SK-N-SH (cell line): ENCODE results near the gene MRPL1. TPM values are rescaled to one million over a fixed set of nuclear protein-coding genes. Genes with fewer than 3 reads are reported as not detected.
A peak's percentile ranks its signal among the peaks of the same experiment; 100 is the strongest.

Experiments used
- CTCF ChIA-PET: fragments of 300-600, 350-600 bp; formaldehyde crosslinking; extraction: SDS; loops from one replicate; lab custom pipeline; 2021; lab: Yijun Ruan, JAX
- POLR2A ChIA-PET: fragments of 350-600 bp; sonication (Branson Sonifier 250); formaldehyde crosslinking; extraction: SDS; loops from one replicate; lab custom pipeline; 2020; ENCODE audit warnings: antibody characterized with exemption, inconsistent platforms; lab: Yijun Ruan, JAX
- DNase-seq: peaks from one replicate; pipeline ENCODE4 v3.0.0; 2012
- H2AFZ ChIP-seq: fragments of 200-600 bp; sonication (generic); 2 replicates; pipeline ENCODE4 v1.8.1; 2016; ENCODE audit warnings: antibody characterized with exemption, mild to moderate bottlenecking, low read depth
- H3F3A ChIP-seq: fragments of 200-600 bp; sonication (generic); replicated peaks from 2 replicates; pipeline ENCODE3; 2016; ENCODE audit warnings: antibody characterized with exemption, mild to moderate bottlenecking; ENCODE audit not compliant: insufficient read depth
- H3K27ac ChIP-seq, 2 experiments: fragments of 200-500 bp in 1 of 2; fragments of 200-600 bp in 1 of 2; sonication (Bioruptor generic) in 1 of 2; sonication (generic), shearing (Covaris generic) in 1 of 2; 2 replicates each; pipeline versions ENCODE4 v1.5.1 to v1.6.1; 2014 to 2016; ENCODE audit warnings: low read depth in 2 of 2, inconsistent platforms in 1 of 2, low read length in 1 of 2, mild to moderate bottlenecking in 1 of 2, mixed read lengths in 1 of 2
- H3K27me3 ChIP-seq: fragments of 200-600 bp; sonication (generic), shearing (Covaris generic); 2 replicates; pipeline ENCODE4 v1.6.1; 2016; ENCODE audit warnings: mixed run types; ENCODE audit not compliant: insufficient read depth
- H3K36me3 ChIP-seq, 2 experiments: fragments of 200-500 bp in 1 of 2; fragments of 200-600 bp in 1 of 2; sonication (Bioruptor generic) in 1 of 2; sonication (generic) in 1 of 2; replicated peaks in 1 of 2; 2 replicates each; pipeline versions ENCODE3 to v1.5.1; 2014 to 2016; ENCODE audit warnings: low read length in 1 of 2, mild to moderate bottlenecking in 1 of 2; ENCODE audit not compliant: insufficient read depth in 2 of 2, control insufficient read depth in 1 of 2
- H3K4me1 ChIP-seq, 2 experiments: fragments of 200-500 bp in 1 of 2; fragments of 200-600 bp in 1 of 2; sonication (Bioruptor generic) in 1 of 2; sonication (generic), shearing (Covaris generic) in 1 of 2; 2 replicates each; pipeline versions ENCODE4 v1.5.1 to v1.6.1; 2014 to 2016; ENCODE audit warnings: low read depth in 1 of 2, low read length in 1 of 2, mixed run types in 1 of 2; ENCODE audit not compliant: insufficient read depth in 2 of 2, control insufficient read depth in 1 of 2
- H3K4me2 ChIP-seq: fragments of 200-600 bp; sonication (generic), shearing (Covaris generic); 2 replicates; pipeline ENCODE4 v1.6.1; 2017; ENCODE audit warnings: mixed run types
- H3K4me3 ChIP-seq, 2 experiments: fragments of 200-500 bp in 1 of 2; fragments of 200-600 bp in 1 of 2; sonication (Bioruptor generic) in 1 of 2; sonication (generic), shearing (Covaris generic) in 1 of 2; 2 replicates each; pipeline versions ENCODE4 v1.5.1 to v1.8.1; 2014 to 2016; ENCODE audit warnings: low read depth in 2 of 2, inconsistent platforms in 1 of 2, low read length in 1 of 2, mild to moderate bottlenecking in 1 of 2, mixed read lengths in 1 of 2, moderate library complexity in 1 of 2
- H3K79me2 ChIP-seq: fragments of 200-600 bp; sonication (generic); 2 replicates; pipeline ENCODE4 v1.8.1; 2017; ENCODE audit warnings: mild to moderate bottlenecking; ENCODE audit not compliant: insufficient read depth
- H3K9ac ChIP-seq: fragments of 200-600 bp; sonication (generic); 2 replicates; pipeline ENCODE4 v1.6.1; 2017; ENCODE audit warnings: mixed run types
- H3K9me2 ChIP-seq: fragments of 200-600 bp; sonication (generic); 2 replicates; pipeline ENCODE4 v1.6.1; 2017; ENCODE audit warnings: mixed run types
- H3K9me3 ChIP-seq: fragments of 200-600 bp; sonication (generic); 2 replicates; pipeline ENCODE4 v1.6.1; 2017; ENCODE audit warnings: mixed run types, mild to moderate bottlenecking, moderate library complexity
- H4K20me1 ChIP-seq: fragments of 200-600 bp; sonication (generic); 2 replicates; pipeline ENCODE4 v1.6.1; 2017; ENCODE audit warnings: mild to moderate bottlenecking, mixed run types; ENCODE audit not compliant: insufficient read depth
- CHD2 ChIP-seq: fragments of 150-350 bp; IDR thresholded peaks from 2 replicates; pipeline ENCODE4 v1.6.1; 2018; ENCODE audit warnings: low read length; ENCODE audit not compliant: partially characterized antibody
- CTCF ChIP-seq: fragments of 200-600 bp; sonication (generic); IDR thresholded peaks from 2 replicates; pipeline ENCODE4 v1.6.1; 2017; ENCODE audit warnings: antibody characterized with exemption, mild to moderate bottlenecking, moderate library complexity
- ELF1 ChIP-seq: IDR thresholded peaks from 2 replicates; pipeline ENCODE4 v1.4.0; 2012
- FOXM1 ChIP-seq: IDR thresholded peaks from 2 replicates; pipeline ENCODE4 v1.4.0; 2012; ENCODE audit warnings: low read depth, mild to moderate bottlenecking
- IRF3 ChIP-seq: fragments of 150-350 bp; IDR thresholded peaks from 2 replicates; pipeline ENCODE4 v1.6.1; 2016; ENCODE audit warnings: mild to moderate bottlenecking, low read depth, low read length
- JUND ChIP-seq: IDR thresholded peaks from 2 replicates; pipeline ENCODE4 v1.4.0; 2012
- MXI1 ChIP-seq: IDR thresholded peaks from 2 replicates; pipeline ENCODE4 v1.6.1; 2012; ENCODE audit warnings: mild to moderate bottlenecking, low read depth, low read length, improper control_type of control experiment
- RAD21 ChIP-seq: IDR thresholded peaks from 2 replicates; pipeline ENCODE4 v1.6.1; 2012; ENCODE audit warnings: mild to moderate bottlenecking, low read length
- RCOR1 ChIP-seq: fragments of 150-350 bp; IDR thresholded peaks from 2 replicates; pipeline ENCODE4 v1.6.1; 2017; ENCODE audit warnings: antibody characterized with exemption, low read length
- REST ChIP-seq: IDR thresholded peaks from 2 replicates; pipeline ENCODE4 v1.6.1; 2012; ENCODE audit warnings: mild to moderate bottlenecking, low read depth, low read length, moderate library complexity
- SIN3A ChIP-seq: IDR thresholded peaks from 2 replicates; pipeline ENCODE4 v1.6.1; 2012; ENCODE audit warnings: low read depth, mild to moderate bottlenecking, low read length, moderate library complexity, borderline replicate concordance
- TCF12 ChIP-seq: IDR thresholded peaks from 2 replicates; pipeline ENCODE4 v1.4.0; 2012
- USF1 ChIP-seq: IDR thresholded peaks from 2 replicates; pipeline ENCODE4 v1.4.0; 2012; ENCODE audit warnings: low read depth, borderline replicate concordance
- USF2 ChIP-seq: fragments of 150-350 bp; IDR thresholded peaks from 2 replicates; pipeline ENCODE4 v1.6.1; 2017; ENCODE audit warnings: antibody characterized with exemption, low read length, low read depth, borderline replicate concordance
- ZBTB33 ChIP-seq: IDR thresholded peaks from 2 replicates; pipeline ENCODE4 v1.4.0; 2012; ENCODE audit warnings: low read depth, borderline replicate concordance
- WGBS: methylation state at CpG from one replicate; pipeline ENCODE4 v1.1.6; 2017; ENCODE audit warnings: low lambda C conversion rate; 5-methylcytosine and 5-hydroxymethylcytosine counted together
- polyA plus RNA-seq, 3 experiments: library from polyadenylated mRNA; depleted of rRNA; stranded (reverse); fragments of >200 nt; gene quantifications; 2 replicates each; pipeline ENCODE4 v1.2.3, GENCODE V29; 2012

MRPL1 gene
- polyA plus RNA-seq, 1 of the 3 experiments (the other 2 are of a cell fraction), result 11.0 TPM

- Histone ChIP-seq H3K79me2 (no peaks in the 10 kb centered on the region; the same call in 1 of the 2 replicates), H3K4me1 (peaks cover 0 to 12% of the 10 kb centered on the region in 2 experiments; a peak in 1 of 4 replicates), H3K4me3 (no peak overlapping the region), H3K4me2 (no peak overlapping the region), H2AFZ (no peak overlapping the region), H3K27ac (peak overlapping the region in 1 of 2 experiments; percentile 46; a peak in 1 of 4 replicates), H3K27me3 (no peaks in the 10 kb centered on the region), H3K9ac (no peak overlapping the region; the same call in 1 of the 2 replicates), H3K9me3 (0 out of 2 replicates have a peak, but pooled peaks cover 1% of the 10 kb centered on the region), H3F3A (peaks cover 12% of the 10 kb centered on the region), H3K36me3 (peaks cover 7 to 9% of the 10 kb centered on the region in 2 experiments), H3K9me2 (no peaks in the 10 kb centered on the region), H4K20me1 (no peaks in the 10 kb centered on the region)
- WGBS, result 94% methylated on average over 4 of the region's 4 CpGs
- ChIA-PET POLR2A (no interaction called here), CTCF (no interaction called here)
- DNase-seq, result no peak
- TF ChIP-seq RAD21 (no peak), SIN3A (no peak), USF1 (no peak), FOXM1 (no peak), ZBTB33 (no peak), REST (no peak), ELF1 (no peak), USF2 (no peak), IRF3 (no peak), RCOR1 (no peak), CTCF (no peak), JUND (no peak), CHD2 (no peak), MXI1 (no peak), TCF12 (no peak)
Observed at GRCh38 chr4:77930876-77931275, 68.2 kb downstream of the MRPL1 start.
